HepG2 (cell line): ENCODE results near the gene FNDC3A. TPM values are rescaled to one million over a fixed set of nuclear protein-coding genes. Genes with fewer than 3 reads are reported as not detected.

Experiments
- ATAC-seq: fragments of 200-7000 bp; cut with Tn5 transposase; 3 replicates; pipeline ENCODE4 v1.9.1; 2020; ENCODE audit warnings: mild to moderate bottlenecking, moderate library complexity
- BruUV-seq: library from RNA; stranded (reverse); fragments of 400-500 nt; replicated peaks from 2 replicates; lab custom pipeline; 2021; lab: Mats Ljungman, UMichigan
- CTCF ChIA-PET: fragments of 300-600 bp; formaldehyde crosslinking; extraction: SDS; loops from one replicate; lab custom pipeline; 2021; ENCODE audit warnings: low total read pairs, inconsistent platforms, low intra/inter-chr PET ratio; lab: Yijun Ruan, JAX
- POLR2A ChIA-PET: fragments of 350-600 bp; sonication (Branson Sonifier 250); formaldehyde crosslinking; loops from one replicate; lab custom pipeline; 2020; ENCODE audit warnings: antibody characterized with exemption, inconsistent platforms; lab: Yijun Ruan, JAX
- DNase-seq: peaks from one replicate; pipeline ENCODE4 v3.0.0-alpha.2; 2015; ENCODE audit warnings: low spot score
- FAIRE-seq: peaks from 3 replicates; lab custom pipeline; 2011; peaks lifted over from hg19 to GRCh38; lab: Jason Lieb, UNC
- H2AFZ ChIP-seq: one replicate; pipeline ENCODE4 v1.6.1; 2011; ENCODE audit warnings: low read length, inconsistent platforms
- H3K27ac ChIP-seq: fragments of 300-600 bp; 3 replicates; pipeline ENCODE4 v1.8.0; 2011; ENCODE audit warnings: mixed run types, mild to moderate bottlenecking, mixed read lengths, low read length, inconsistent platforms; ENCODE audit not compliant: insufficient read depth; ENCODE audit errors: extremely low read length
- H3K27me3 ChIP-seq, 2 experiments: fragments of 200-600 bp in 1 of 2; 2 replicates in 1 of 2; 3 replicates in 1 of 2; pipeline versions ENCODE4 v1.6.0 to v1.8.0; 2011; ENCODE audit warnings: low read length in 2 of 2, mild to moderate bottlenecking in 2 of 2, moderate library complexity in 2 of 2, inconsistent platforms in 1 of 2; ENCODE audit not compliant: insufficient read depth in 2 of 2, control insufficient read depth in 1 of 2
- H3K36me3 ChIP-seq, 2 experiments: fragments of 200-600 bp in 1 of 2; replicated peaks in 1 of 2; 2 replicates in 1 of 2; 3 replicates in 1 of 2; pipeline versions ENCODE4 v1.5.1 to v1.8.0; 2011; ENCODE audit warnings: low read length in 2 of 2, inconsistent platforms in 1 of 2; ENCODE audit not compliant: insufficient read depth in 2 of 2, control insufficient read depth in 1 of 2
- H3K4me1 ChIP-seq: 2 replicates; pipeline ENCODE4 v1.5.1; 2012; ENCODE audit warnings: low read length, inconsistent platforms; ENCODE audit not compliant: insufficient read depth
- H3K4me2 ChIP-seq: 2 replicates; pipeline ENCODE4 v1.6.0; 2011; ENCODE audit warnings: low read depth, low read length, inconsistent platforms
- H3K4me3 ChIP-seq, 3 experiments: fragments of 200-600 bp in 1 of 3; sonication (generic), shearing (Covaris generic) in 1 of 3; replicated peaks in 1 of 3; 2 replicates each; pipeline ENCODE4 v1.5.1; 2011 to 2016; ENCODE audit warnings: low read length in 3 of 3, inconsistent platforms in 2 of 3, low read depth in 2 of 3, mild to moderate bottlenecking in 2 of 3, control low read depth in 1 of 3, mixed read lengths in 1 of 3; ENCODE audit not compliant: insufficient read depth in 1 of 3
- H3K79me2 ChIP-seq: one replicate; pipeline ENCODE4 v1.6.1; 2011; ENCODE audit warnings: low read length, inconsistent platforms; ENCODE audit not compliant: insufficient read depth
- H3K9ac ChIP-seq: 2 replicates; pipeline ENCODE4 v1.6.0; 2011; ENCODE audit warnings: mild to moderate bottlenecking, low read depth, low read length, inconsistent platforms; ENCODE audit not compliant: insufficient read depth
- H3K9me3 ChIP-seq: 2 replicates; pipeline ENCODE4 v1.5.1; 2012; ENCODE audit warnings: mild to moderate bottlenecking, low read length
- H4K20me1 ChIP-seq: 2 replicates; pipeline ENCODE4 v1.6.0; 2011; ENCODE audit warnings: inconsistent platforms, mild to moderate bottlenecking, low read length, moderate library complexity; ENCODE audit not compliant: insufficient read depth
- ASH2L ChIP-seq: fragments of 300-600, 200-600 bp; sonication (generic); IDR thresholded peaks from 2 replicates; pipeline ENCODE4 v1.7.0; 2017; ENCODE audit warnings: low read depth, mild to moderate bottlenecking, moderate library complexity, mixed read lengths, low read length; ENCODE audit not compliant: insufficient read length
- BRCA1 ChIP-seq: sonication (generic); formaldehyde crosslinking; IDR thresholded peaks from 2 replicates; pipeline ENCODE4 v1.4.0; 2020; ENCODE audit warnings: missing genetic modification reagents
- CREM ChIP-seq, 2 experiments: sonication (generic) in 1 of 2; formaldehyde crosslinking in 1 of 2; IDR thresholded peaks; 2 replicates each; pipeline versions ENCODE4 v1.4.0 to v1.6.1; 2016 to 2020; ENCODE audit warnings: antibody characterized with exemption in 1 of 2, mild to moderate bottlenecking in 1 of 2, missing genetic modification reagents in 1 of 2
- FOXO1 ChIP-seq: sonication (generic); formaldehyde crosslinking; IDR thresholded peaks from 2 replicates; pipeline ENCODE4 v1.4.0; 2020; ENCODE audit warnings: missing genetic modification reagents
- GABPA ChIP-seq, 2 experiments: IDR thresholded peaks; 2 replicates each; pipeline ENCODE4 v1.6.1; 2011 to 2016; ENCODE audit warnings: low read depth in 2 of 2, low read length in 1 of 2, missing biosample characterization in 1 of 2, missing genetic modification characterization in 1 of 2
- NFATC3 ChIP-seq: sonication (generic); formaldehyde crosslinking; IDR thresholded peaks from 2 replicates; pipeline ENCODE4 v1.5.1; 2020; ENCODE audit warnings: mild to moderate bottlenecking, missing genetic modification reagents
- NFIC ChIP-seq: IDR thresholded peaks from 2 replicates; pipeline ENCODE4 v1.6.1; 2012; ENCODE audit warnings: mild to moderate bottlenecking, low read length, inconsistent platforms
- SAP130 ChIP-seq: IDR thresholded peaks from 2 replicates; pipeline ENCODE4 v1.6.1; 2016; ENCODE audit warnings: low read depth
- ZNF124 ChIP-seq: sonication (generic); formaldehyde crosslinking; IDR thresholded peaks from 2 replicates; pipeline ENCODE4 v1.4.0; 2020; ENCODE audit warnings: missing genetic modification reagents
- ZNF282 ChIP-seq: fragments of 450-650 bp; IDR thresholded peaks from 2 replicates; pipeline ENCODE4 v1.6.1; 2018; ENCODE audit not compliant: partially characterized antibody
- ZNF333 ChIP-seq: sonication (generic); formaldehyde crosslinking; IDR thresholded peaks from 2 replicates; pipeline ENCODE4 v1.4.0; 2020; ENCODE audit warnings: mild to moderate bottlenecking, missing genetic modification reagents, borderline replicate concordance
- ZNF558 ChIP-seq: sonication (generic); formaldehyde crosslinking; IDR thresholded peaks from 2 replicates; pipeline ENCODE4 v1.9.0; 2022; ENCODE audit warnings: mild to moderate bottlenecking, missing genetic modification reagents, borderline replicate concordance
- ZNF652 ChIP-seq: IDR thresholded peaks from 2 replicates; pipeline ENCODE4 v1.6.1; 2016; ENCODE audit warnings: low read depth, borderline replicate concordance
- WGBS: methylation state at CpG from one replicate; pipeline ENCODE4 v1.1.6; 2017; ENCODE audit warnings: low lambda C conversion rate; 5-methylcytosine and 5-hydroxymethylcytosine counted together
- in situ Hi-C: cut with HindIII; loops from 2 replicates; pipeline ENCODE4 v1.10.0; 2017; ENCODE audit warnings: low pct_unique_long_range_greater_than_20kb; ENCODE audit not compliant: extremely low pct_ligation_motif_present
- intact Hi-C: fragments of 100-400 bp; cut with micrococcal nuclease; formaldehyde crosslinking; loops from one replicate; pipeline ENCODE4 v1.10.0; 2022; ENCODE audit not compliant: unreplicated experiment
- polyA plus RNA-seq, 8 experiments: library from polyadenylated mRNA; depleted of rRNA in 3 of 8; stranded (reverse) in 7 of 8; unstranded in 1 of 8; fragments of >200 nt; fragmentation: Illumina TruSeq in 4 of 8; extraction: Trizol in 4 of 8; gene quantifications; 2 replicates each; pipeline versions ENCODE4 v1.2.1 to v1.2.3, GENCODE V29; 2011 to 2016; ENCODE audit warnings: low read depth in 4 of 8, missing spikeins in 1 of 8, mixed read lengths in 1 of 8; ENCODE audit not compliant: insufficient read depth in 1 of 8
- total RNA-seq, 5 experiments: library from RNA; depleted of rRNA; stranded (reverse); fragments of >200 nt; fragmentation: Illumina TruSeq; extraction: Trizol; gene quantifications; 2 replicates each; pipeline ENCODE4 v1.2.3, GENCODE V29; 2016; ENCODE audit warnings: low read depth in 1 of 5
- TF ChIP-seq, protein P1 (sequence below): sonication (generic); formaldehyde crosslinking; IDR thresholded peaks from 2 replicates; pipeline ENCODE4 v1.5.0; 2020; ENCODE audit warnings: missing genetic modification reagents, mild to moderate bottlenecking, borderline replicate concordance
- TF ChIP-seq, protein P2 (sequence below): sonication (generic); formaldehyde crosslinking; IDR thresholded peaks from 2 replicates; pipeline ENCODE4 v1.5.0; 2020; ENCODE audit warnings: missing genetic modification reagents
- TF ChIP-seq, protein P3 (sequence below): sonication (generic); formaldehyde crosslinking; IDR thresholded peaks from 2 replicates; pipeline ENCODE4 v1.9.0; 2022; ENCODE audit warnings: missing genetic modification reagents, mild to moderate bottlenecking, borderline replicate concordance
- TF ChIP-seq, protein P4 (sequence below): sonication (generic); formaldehyde crosslinking; IDR thresholded peaks from 2 replicates; pipeline ENCODE4 v1.4.0; 2020; ENCODE audit warnings: missing genetic modification reagents

The FNDC3A gene
- total and polyA plus RNA-seq, 2 of the 13 experiments (the other 11 are each of a cell fraction or from before 2014, with no cell fraction given) = 36.7 to 39.3 TPM

DNA sequence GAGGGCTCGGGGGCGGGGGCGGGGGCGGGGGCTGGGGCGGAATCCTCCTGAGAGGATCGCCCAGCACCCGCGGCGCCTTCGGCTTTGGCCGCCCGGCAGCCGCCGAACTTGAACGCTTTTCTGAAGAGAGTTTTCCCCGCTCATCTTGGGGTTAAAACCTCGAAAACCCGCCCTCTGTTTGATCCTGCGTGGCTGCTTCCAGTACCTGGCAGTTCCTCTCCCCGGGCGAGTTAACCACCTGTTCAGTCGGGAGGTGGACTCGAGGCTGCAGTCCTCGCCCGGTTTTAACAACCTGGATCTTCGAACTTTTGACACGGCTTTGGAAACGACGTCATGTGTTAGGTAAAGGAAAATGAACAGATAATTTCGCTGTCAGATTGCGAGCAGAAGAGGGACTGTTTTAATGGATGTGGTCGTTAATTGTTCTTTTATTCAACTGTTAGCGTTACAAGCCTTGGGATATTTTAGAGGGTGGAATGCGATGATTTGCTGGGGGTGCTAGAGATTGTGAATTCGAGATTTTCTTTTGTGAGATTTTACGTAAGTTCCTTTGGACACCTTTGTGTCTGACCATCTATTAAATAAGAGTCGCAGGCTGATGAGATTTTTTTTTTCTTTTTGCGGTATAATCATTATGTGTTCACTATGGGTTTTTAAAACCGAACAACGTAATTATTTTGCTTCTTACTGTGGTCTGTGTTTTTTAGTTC is 1.0 kb downstream of the FNDC3A start (continued):
- TF ChIP-seq, protein P1, sequence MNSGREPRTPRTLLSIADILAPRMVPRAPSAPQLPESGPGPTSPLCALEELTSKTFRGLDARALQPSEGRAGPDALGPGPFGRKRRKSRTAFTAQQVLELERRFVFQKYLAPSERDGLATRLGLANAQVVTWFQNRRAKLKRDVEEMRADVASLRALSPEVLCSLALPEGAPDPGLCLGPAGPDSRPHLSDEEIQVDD = no peak
- TF ChIP-seq ZNF652 (peak; percentile 88), CREM (IDR thresholded peaks at IDR 0.05) (peak; percentile 25; the same call in 1 of the 2 replicates), CREM (CRISPR knock-in tag; IDR thresholded peaks at IDR 0.05) (no peak), FOXO1 (no peak)
- TF ChIP-seq, protein P2, sequence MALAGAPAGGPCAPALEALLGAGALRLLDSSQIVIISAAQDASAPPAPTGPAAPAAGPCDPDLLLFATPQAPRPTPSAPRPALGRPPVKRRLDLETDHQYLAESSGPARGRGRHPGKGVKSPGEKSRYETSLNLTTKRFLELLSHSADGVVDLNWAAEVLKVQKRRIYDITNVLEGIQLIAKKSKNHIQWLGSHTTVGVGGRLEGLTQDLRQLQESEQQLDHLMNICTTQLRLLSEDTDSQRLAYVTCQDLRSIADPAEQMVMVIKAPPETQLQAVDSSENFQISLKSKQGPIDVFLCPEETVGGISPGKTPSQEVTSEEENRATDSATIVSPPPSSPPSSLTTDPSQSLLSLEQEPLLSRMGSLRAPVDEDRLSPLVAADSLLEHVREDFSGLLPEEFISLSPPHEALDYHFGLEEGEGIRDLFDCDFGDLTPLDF (CRISPR knock-in tag) = no peak
- TF ChIP-seq, all 625 proteins: peak for 35

DNA sequence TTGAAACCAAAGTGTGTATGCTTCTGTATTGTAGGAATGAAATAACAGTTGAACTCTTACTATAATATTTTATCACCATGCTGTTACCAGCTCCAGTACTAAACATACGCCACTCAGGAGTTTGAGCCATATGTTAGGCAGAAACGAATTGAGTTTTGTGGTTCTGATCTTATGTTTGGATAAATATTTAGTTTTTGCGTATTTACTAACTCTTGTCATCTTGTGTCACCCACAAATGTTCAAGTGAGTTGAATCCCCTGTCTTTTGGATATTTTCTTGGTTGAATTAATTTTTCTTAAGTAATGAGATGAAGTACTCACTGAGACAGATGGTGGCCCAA is 1.5 kb downstream of the FNDC3A start:
- peak overlapping the region; percentile 83 for H3K9ac ChIP-seq
- peak overlapping the region; percentile 98 for H3K27ac ChIP-seq
- intact Hi-C loops (loop anchor here (10.0 kb wide), 1 partner anchor 138 kb away; no protein-coding TSS in a partner anchor), in situ Hi-C loops (no loop called here)
- no peaks in the 10 kb centered on the region for H3K36me3 ChIP-seq
- TSS peak; percentile 64 for BruUV-seq
- no peak for ATAC-seq
- POLR2A ChIA-PET = no interaction called here
- H3K27me3 ChIP-seq = no peaks in the 10 kb centered on the region; a peak in 1 of 5 replicates
- H4K20me1 ChIP-seq = peaks cover 7% of the 10 kb centered on the region; the same call in 1 of the 2 replicates
- peak overlapping the region; percentile 92 for H3K4me2 ChIP-seq
- no peak for DNase-seq
- H3K4me3 ChIP-seq = peak overlapping the region; percentile 88 to 92 (median 88)
- no peak overlapping the region for H2AFZ ChIP-seq
- peaks cover 57% of the 10 kb centered on the region for H3K79me2 ChIP-seq
- CTCF ChIA-PET = no interaction called here
- no peak for FAIRE-seq
- peaks cover 48% of the 10 kb centered on the region for H3K4me1 ChIP-seq
- 10% methylated on average over 3 of the region's 3 CpGs for WGBS
- peaks cover 8% of the 10 kb centered on the region; the same call in 1 of the 2 replicates for H3K9me3 ChIP-seq
- no peak for TF ChIP-seq ASH2L
- TF ChIP-seq GABPA (IDR thresholded peaks at IDR 0.05; ENCODE audit: low read depth, low read length) = no peak
- no peak for TF ChIP-seq GABPA (CRISPR knock-in tag; IDR thresholded peaks at IDR 0.05; ENCODE audit: low read depth)
- TF ChIP-seq, protein P3, sequence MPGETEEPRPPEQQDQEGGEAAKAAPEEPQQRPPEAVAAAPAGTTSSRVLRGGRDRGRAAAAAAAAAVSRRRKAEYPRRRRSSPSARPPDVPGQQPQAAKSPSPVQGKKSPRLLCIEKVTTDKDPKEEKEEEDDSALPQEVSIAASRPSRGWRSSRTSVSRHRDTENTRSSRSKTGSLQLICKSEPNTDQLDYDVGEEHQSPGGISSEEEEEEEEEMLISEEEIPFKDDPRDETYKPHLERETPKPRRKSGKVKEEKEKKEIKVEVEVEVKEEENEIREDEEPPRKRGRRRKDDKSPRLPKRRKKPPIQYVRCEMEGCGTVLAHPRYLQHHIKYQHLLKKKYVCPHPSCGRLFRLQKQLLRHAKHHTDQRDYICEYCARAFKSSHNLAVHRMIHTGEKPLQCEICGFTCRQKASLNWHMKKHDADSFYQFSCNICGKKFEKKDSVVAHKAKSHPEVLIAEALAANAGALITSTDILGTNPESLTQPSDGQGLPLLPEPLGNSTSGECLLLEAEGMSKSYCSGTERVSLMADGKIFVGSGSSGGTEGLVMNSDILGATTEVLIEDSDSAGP (CRISPR knock-in tag) = no peak
- TF ChIP-seq, protein P4, sequence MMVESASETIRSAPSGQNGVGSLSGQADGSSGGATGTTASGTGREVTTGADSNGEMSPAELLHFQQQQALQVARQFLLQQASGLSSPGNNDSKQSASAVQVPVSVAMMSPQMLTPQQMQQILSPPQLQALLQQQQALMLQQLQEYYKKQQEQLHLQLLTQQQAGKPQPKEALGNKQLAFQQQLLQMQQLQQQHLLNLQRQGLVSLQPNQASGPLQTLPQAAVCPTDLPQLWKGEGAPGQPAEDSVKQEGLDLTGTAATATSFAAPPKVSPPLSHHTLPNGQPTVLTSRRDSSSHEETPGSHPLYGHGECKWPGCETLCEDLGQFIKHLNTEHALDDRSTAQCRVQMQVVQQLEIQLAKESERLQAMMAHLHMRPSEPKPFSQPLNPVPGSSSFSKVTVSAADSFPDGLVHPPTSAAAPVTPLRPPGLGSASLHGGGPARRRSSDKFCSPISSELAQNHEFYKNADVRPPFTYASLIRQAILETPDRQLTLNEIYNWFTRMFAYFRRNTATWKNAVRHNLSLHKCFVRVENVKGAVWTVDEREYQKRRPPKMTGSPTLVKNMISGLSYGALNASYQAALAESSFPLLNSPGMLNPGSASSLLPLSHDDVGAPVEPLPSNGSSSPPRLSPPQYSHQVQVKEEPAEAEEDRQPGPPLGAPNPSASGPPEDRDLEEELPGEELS = no peak
- no peak for TF ChIP-seq ZNF558 (CRISPR knock-in tag)
- no peak for TF ChIP-seq NFIC
- no peak for TF ChIP-seq ZNF282
- no peak for TF ChIP-seq ZNF124 (CRISPR knock-in tag)
- no peak for TF ChIP-seq SAP130 (CRISPR knock-in tag)
- no peak for TF ChIP-seq BRCA1 (CRISPR knock-in tag)
- TF ChIP-seq ZNF333 (CRISPR knock-in tag) = no peak
- TF ChIP-seq NFATC3 = no peak
